HG03175 (cell line): Measurements from ENCODE around the gene PRSS48.
"Not testable (repeated sequence)": the region's sequence is repeated elsewhere in the genome, so short reads cannot be mapped to it uniquely, and the experiment has no call there.

Source experiments
- ATAC-seq: cut with Tn5 transposase; IDR thresholded peaks from one replicate; pipeline ENCODE4 v1.9.1; 2021; ENCODE audit warnings: mild to moderate bottlenecking, moderate library complexity; ENCODE audit not compliant: unreplicated experiment

Gene PRSS48

DNA sequence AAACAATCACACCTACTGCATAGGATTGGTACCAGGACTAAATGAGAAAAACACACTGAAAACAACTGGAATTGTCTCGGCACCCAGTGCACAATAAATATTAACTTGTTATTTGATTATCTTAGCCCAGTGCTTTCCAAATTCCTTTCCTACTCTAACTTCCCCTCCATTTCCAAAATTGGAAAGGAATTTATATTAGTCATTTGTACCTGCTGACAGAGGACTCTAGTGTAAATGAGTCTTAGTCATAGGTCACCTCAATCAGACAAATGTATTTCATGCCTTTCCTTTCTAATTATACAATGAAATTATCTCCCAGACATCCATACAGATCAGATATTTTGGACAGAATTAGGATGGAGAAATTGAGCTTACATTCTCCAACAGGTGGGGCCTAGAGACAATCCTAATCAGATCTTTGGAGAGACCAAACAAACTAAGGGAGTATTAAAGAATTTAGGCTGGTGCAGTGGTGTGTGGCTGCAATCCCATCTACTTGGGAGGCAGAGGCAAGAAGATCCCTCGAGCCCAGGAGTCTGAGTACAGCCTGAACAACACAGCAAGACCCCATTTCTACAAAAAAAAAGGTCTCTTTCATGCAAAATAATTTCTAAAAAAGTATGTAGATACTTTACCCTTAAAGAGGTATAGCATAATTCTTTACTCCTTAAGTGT lies 38.4 kb downstream of the PRSS48 start:
- ATAC-seq: no peak

DNA sequence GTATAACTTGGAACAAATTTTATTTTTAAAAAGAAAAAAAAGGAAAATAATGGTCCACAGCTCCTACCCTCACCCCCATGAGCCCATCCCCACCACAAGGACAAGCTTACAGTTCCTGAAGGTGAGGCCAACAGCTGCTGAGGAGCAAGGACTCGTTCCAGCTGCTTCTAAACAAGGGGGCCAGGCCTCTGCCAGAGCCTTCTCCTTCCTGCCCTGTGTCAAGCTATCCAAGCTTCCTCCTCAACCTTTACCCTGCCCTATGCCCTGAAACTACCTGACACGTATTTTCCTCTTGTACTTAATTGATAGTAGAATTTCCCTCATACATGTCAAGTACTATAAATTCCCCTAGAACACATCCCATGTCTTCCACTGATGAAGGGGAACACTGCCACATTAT lies 39.7 kb downstream of the PRSS48 start:
- no peak for ATAC-seq

- no peak for ATAC-seq
Observed at GRCh38 chr4:151318307-151319006, 41.5 kb downstream of the PRSS48 start.

- no peak for ATAC-seq
Observed at GRCh38 chr4:151319490-151319889, 42.5 kb downstream of the PRSS48 start.

GRCh38 chr4:151321586-151321985 lies 44.6 kb downstream of the PRSS48 start:
- ATAC-seq: no peak

- ATAC-seq: not testable (repeated sequence)
Observed at GRCh38 chr4:151322161-151322560, 45.2 kb downstream of the PRSS48 start.

DNA sequence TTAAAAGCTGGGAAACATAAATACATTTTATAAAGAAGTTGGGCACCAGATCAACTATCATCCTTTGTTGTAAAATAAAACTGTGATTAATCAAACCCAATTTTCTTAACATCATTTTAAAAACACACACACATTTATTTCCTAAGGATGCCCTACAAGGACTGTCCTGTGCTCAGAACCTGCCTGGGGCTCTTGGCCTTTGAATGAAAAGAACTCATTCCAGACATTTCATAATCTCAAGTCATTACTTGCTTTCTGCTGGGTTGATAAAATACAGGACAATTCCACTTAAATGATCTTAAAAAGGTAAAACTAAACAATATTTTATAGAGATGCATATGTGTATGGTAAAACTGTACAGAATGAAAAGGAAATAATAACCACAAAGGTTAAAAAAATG lies 45.6 kb downstream of the PRSS48 start:
- ATAC-seq: no peak

GRCh38 chr4:151323667-151324066 lies 46.7 kb downstream of the PRSS48 start:
- no peak for ATAC-seq

GRCh38 chr4:151324124-151324751 lies 47.3 kb downstream of the PRSS48 start:
- no peak for ATAC-seq

DNA sequence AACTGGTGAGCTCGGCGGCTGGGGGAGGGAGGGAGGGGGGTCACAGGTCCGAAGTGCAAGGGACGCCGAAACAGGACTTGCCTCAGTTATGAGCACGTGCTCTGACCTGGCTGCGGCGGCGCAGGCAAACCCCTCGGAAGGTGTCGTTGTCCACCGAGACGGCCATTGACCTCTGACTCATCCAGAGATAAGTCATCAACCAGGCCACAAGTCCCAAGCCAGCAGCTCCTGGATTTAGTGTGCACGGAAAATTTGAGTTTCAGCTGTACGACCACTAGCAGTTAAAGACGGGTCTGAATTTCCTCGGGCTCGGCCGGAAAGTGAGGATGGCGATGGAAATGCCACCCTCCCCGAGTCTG lies 47.8 kb downstream of the PRSS48 start:
- ATAC-seq: peak; percentile 43

GRCh38 chr4:151325111-151325948 lies 48.4 kb downstream of the PRSS48 start, which contains the start of gene SH3D19:
TSS of gene SH3D19 (minus strand) at chr4:151325605. CDS start at chr4:151325352, 253 bp downstream.
- peak; percentile 34 for ATAC-seq

- ATAC-seq: no peak
Observed at GRCh38 chr4:151325949-151326246, 48.9 kb downstream of the PRSS48 start.

- no peak for ATAC-seq
Observed at GRCh38 chr4:151329217-151330007, 52.5 kb downstream of the PRSS48 start.

DNA sequence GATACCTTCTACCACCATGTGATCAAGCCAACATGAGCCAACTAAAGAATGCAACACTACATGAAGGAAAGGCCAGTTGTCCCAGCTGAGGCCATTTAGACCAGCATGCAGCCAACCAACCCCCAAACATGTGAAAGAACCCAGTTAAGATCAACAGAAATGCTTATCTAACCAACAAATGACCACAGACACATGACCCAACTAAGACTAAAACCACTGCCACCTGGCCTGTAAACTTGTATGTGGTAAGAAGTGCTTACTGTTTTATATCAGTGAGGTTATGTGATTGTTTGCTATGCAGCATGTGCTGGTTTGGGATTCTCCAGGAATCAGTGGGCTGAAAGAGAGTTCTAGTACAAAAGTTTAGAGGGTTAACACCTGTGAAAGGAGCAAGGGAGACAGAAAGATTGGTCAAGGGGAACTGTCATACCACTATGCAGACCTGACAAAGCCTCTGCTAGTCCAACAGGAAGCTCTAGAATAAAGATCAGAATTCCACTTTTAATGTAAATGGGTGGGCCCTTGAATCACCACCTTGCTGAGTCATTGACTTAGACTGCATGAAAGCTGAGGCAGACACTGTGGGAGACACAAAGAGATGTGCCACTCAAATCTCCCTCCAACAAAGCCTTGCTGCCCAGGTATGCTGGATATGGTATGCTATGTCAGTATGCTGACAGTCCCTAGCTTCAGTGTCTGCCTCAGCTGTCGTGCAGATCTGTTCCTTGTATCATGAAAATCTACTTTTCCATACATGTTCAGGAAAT lies 54.5 kb downstream of the PRSS48 start:
- no peak for ATAC-seq

- no peak for ATAC-seq
Observed at GRCh38 chr4:151339467-151339866, 62.5 kb downstream of the PRSS48 start.

DNA sequence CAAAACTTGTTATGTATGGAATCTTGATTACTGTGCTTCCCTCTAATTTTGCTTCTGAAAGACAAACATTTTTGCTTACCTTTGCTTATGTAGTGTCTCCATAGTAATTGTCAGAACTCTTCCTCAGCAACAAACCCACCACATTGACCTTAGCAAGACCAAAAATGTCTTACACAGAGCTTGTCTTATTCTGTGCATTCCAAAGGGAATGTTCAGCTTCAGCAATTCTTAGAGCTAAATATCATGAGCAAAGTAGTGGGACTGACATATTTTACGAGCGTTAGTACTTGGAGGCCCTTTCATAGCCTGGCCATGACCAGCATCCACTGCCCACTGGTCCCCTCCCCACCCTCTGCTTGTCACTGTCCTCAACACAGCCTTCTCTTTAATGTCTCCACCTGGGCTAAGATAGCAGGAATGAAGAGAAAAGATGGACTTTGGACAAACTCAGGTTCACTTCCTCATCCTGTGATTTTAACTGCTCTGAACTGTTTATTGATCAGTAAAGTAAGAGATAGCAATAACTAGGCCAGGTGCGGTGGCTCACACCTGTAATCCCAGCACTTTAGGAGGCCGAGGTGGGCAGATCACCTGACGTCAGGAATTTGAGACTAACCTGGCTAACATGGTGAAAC lies 63.9 kb downstream of the PRSS48 start:
- ATAC-seq: no peak
